Neural cell (in vitro differentiated cells): ENCODE data around the gene PNPLA1. TPM values are rescaled to one million over a fixed set of nuclear protein-coding genes. Genes with fewer than 3 reads are reported as not detected.

Source experiments
- H2AFZ ChIP-seq: fragments of 200-600, 300-800 bp; sonication (generic), shearing (Covaris generic); 2 replicates; pipeline ENCODE4 v1.6.0; 2014; ENCODE audit warnings: low read depth, mild to moderate bottlenecking, antibody characterized with exemption, low read length, moderate library complexity
- H3F3A ChIP-seq: fragments of 200-600 bp; shearing (Covaris generic); 2 replicates; pipeline ENCODE4 v1.6.1; 2016; ENCODE audit warnings: mild to moderate bottlenecking, moderate library complexity, mixed read lengths, antibody characterized with exemption, low read length; ENCODE audit not compliant: insufficient read depth, poor library complexity, severe bottlenecking
- H3K27ac ChIP-seq: fragments of 200-600, 300-800 bp; sonication (generic), shearing (Covaris generic); 2 replicates; pipeline ENCODE4 v1.5.1; 2014; ENCODE audit warnings: mild to moderate bottlenecking, low read length, moderate library complexity
- H3K27me3 ChIP-seq: fragments of 300-800, 200-600 bp; sonication (generic), shearing (Covaris generic); 2 replicates; pipeline ENCODE4 v1.6.0; 2014; ENCODE audit warnings: mild to moderate bottlenecking, low read depth, low read length, moderate library complexity; ENCODE audit not compliant: insufficient read depth
- H3K36me3 ChIP-seq: fragments of 300-800, 200-600 bp; sonication (generic), shearing (Covaris generic); 2 replicates; pipeline ENCODE4 v1.5.1; 2014; ENCODE audit warnings: mild to moderate bottlenecking, antibody characterized with exemption, low read length, moderate library complexity; ENCODE audit not compliant: insufficient read depth
- H3K4me2 ChIP-seq: fragments of 300-800, 200-600 bp; sonication (generic), shearing (Covaris generic); 2 replicates; pipeline ENCODE4 v1.6.0; 2014; ENCODE audit warnings: mild to moderate bottlenecking, low read length
- H3K4me3 ChIP-seq: fragments of 300-800, 200-600 bp; sonication (generic), shearing (Covaris generic); 2 replicates; pipeline ENCODE4 v1.5.1; 2014; ENCODE audit warnings: mild to moderate bottlenecking, low read length, moderate library complexity
- H3K79me2 ChIP-seq: fragments of 200-600 bp; shearing (Covaris generic); replicated peaks from 2 replicates; pipeline ENCODE4 v1.6.0; 2014; ENCODE audit warnings: mild to moderate bottlenecking, low read length, moderate library complexity; ENCODE audit not compliant: insufficient read depth
- H3K9ac ChIP-seq: fragments of 300-800, 200-600 bp; sonication (generic), shearing (Covaris generic); 2 replicates; pipeline ENCODE4 v1.6.1; 2016; ENCODE audit warnings: mild to moderate bottlenecking, low read length, mixed read lengths
- H3K9me2 ChIP-seq: fragments of 200-600 bp; shearing (Covaris generic); 2 replicates; pipeline ENCODE4 v1.6.1; 2016; ENCODE audit warnings: mild to moderate bottlenecking, low read length, mixed read lengths; ENCODE audit not compliant: insufficient read depth
- H3K9me3 ChIP-seq: fragments of 200-600, 300-800 bp; sonication (generic), shearing (Covaris generic); 2 replicates; pipeline ENCODE4 v1.6.1; 2016; ENCODE audit warnings: mild to moderate bottlenecking, mixed run types, low read length, moderate library complexity, mixed read lengths
- H4K20me1 ChIP-seq: fragments of 200-600 bp; shearing (Covaris generic); 2 replicates; pipeline ENCODE4 v1.6.1; 2016; ENCODE audit warnings: mild to moderate bottlenecking, mixed run types; ENCODE audit not compliant: insufficient read depth
- CTCF ChIP-seq: fragments of 450-650 bp; IDR thresholded peaks from 2 replicates; pipeline ENCODE4 v1.5.1; 2014; ENCODE audit warnings: antibody characterized with exemption, mild to moderate bottlenecking, moderate library complexity; ENCODE audit not compliant: poor library complexity, severe bottlenecking
- EP300 ChIP-seq: fragments of 450-650 bp; conservative IDR thresholded peaks from 2 replicates; pipeline ENCODE4 v1.6.1; 2014; ENCODE audit warnings: antibody characterized with exemption, mild to moderate bottlenecking, moderate library complexity; ENCODE audit not compliant: poor library complexity, severe bottlenecking
- EZH2 ChIP-seq: fragments of 200-600, 300-800 bp; shearing (Covaris generic), sonication (generic); IDR thresholded peaks from 2 replicates; pipeline ENCODE4 v1.6.1; 2014; ENCODE audit warnings: antibody characterized with exemption, low read length, borderline replicate concordance, mild to moderate bottlenecking; ENCODE audit not compliant: insufficient read depth, poor library complexity, severe bottlenecking
- MXI1 ChIP-seq: fragments of 450-650 bp; conservative IDR thresholded peaks from 2 replicates; pipeline ENCODE4 v1.6.1; 2014; ENCODE audit warnings: antibody characterized with exemption, mild to moderate bottlenecking; ENCODE audit not compliant: poor library complexity, severe bottlenecking
- POLR2AphosphoS5 ChIP-seq: IDR thresholded peaks from 2 replicates; pipeline ENCODE4 v1.6.1; 2012
- RAD21 ChIP-seq: fragments of 450-650 bp; conservative IDR thresholded peaks from 2 replicates; pipeline ENCODE4 v1.6.1; 2014; ENCODE audit warnings: antibody characterized with exemption, mild to moderate bottlenecking, moderate library complexity
- REST ChIP-seq: IDR thresholded peaks from 2 replicates; pipeline ENCODE4 v1.6.1; 2012; ENCODE audit warnings: borderline replicate concordance
- SMC3 ChIP-seq: fragments of 450-650 bp; conservative IDR thresholded peaks from 2 replicates; pipeline ENCODE4 v1.6.1; 2014; ENCODE audit warnings: antibody characterized with exemption, mild to moderate bottlenecking, moderate library complexity; ENCODE audit not compliant: poor library complexity
- TAF1 ChIP-seq: IDR thresholded peaks from 2 replicates; pipeline ENCODE4 v1.6.1; 2012; ENCODE audit warnings: low read depth
- polyA plus RNA-seq: library from polyadenylated mRNA; depleted of rRNA; stranded (reverse); fragments of >200 nt; gene quantifications from 2 replicates; pipeline ENCODE4 v1.2.3, GENCODE V29; 2014

Gene PNPLA1
- polyA plus RNA-seq, 1 donor from 2014 or later, result not detected

GRCh38 chr6:36331381-36331780, 61.5 kb downstream of the PNPLA1 start:
- Histone ChIP-seq H3K4me2 (no peak overlapping the region), H3K36me3 (no peaks in the 10 kb centered on the region), H3K4me3 (no peak overlapping the region), H3K27me3 (no peaks in the 10 kb centered on the region), H3F3A (no peaks in the 10 kb centered on the region), H3K79me2 (no peaks in the 10 kb centered on the region), H3K9me2 (no peaks in the 10 kb centered on the region), H4K20me1 (no peaks in the 10 kb centered on the region), H3K27ac (no peak overlapping the region), H3K9ac (no peak overlapping the region), H2AFZ (no peak overlapping the region), H3K9me3 (no peaks in the 10 kb centered on the region)
- TF ChIP-seq TAF1, result no peak
- no peak for TF ChIP-seq CTCF
- TF ChIP-seq RAD21, result no peak

- peak overlapping the region; percentile 54 for H3K27ac ChIP-seq
These were observed 63.5 kb downstream of the PNPLA1 start for GRCh38 chr6:36333171-36333895.

More at GRCh38 chr6:36333171-36333895, 63.5 kb downstream of the PNPLA1 start:
- Histone ChIP-seq H3K79me2 (no peaks in the 10 kb centered on the region), H3K4me3 (peak overlapping the region; percentile 28), H3K9ac (peak overlapping the region; percentile 9), H4K20me1 (no peaks in the 10 kb centered on the region), H3K9me2 (no peaks in the 10 kb centered on the region), H3K36me3 (no peaks in the 10 kb centered on the region), H3K4me2 (peak overlapping the region; percentile 2), H2AFZ (no peak overlapping the region), H3K9me3 (no peaks in the 10 kb centered on the region), H3F3A (no peaks in the 10 kb centered on the region), H3K27me3 (no peaks in the 10 kb centered on the region)
- TF ChIP-seq EZH2, result no peak
- TF ChIP-seq MXI1, result no peak
- TF ChIP-seq SMC3, result no peak
- no peak for TF ChIP-seq CTCF
- no peak for TF ChIP-seq TAF1
- no peak for TF ChIP-seq REST
- no peak for TF ChIP-seq EP300
- no peak for TF ChIP-seq RAD21
- TF ChIP-seq POLR2AphosphoS5, result no peak
